Measurements from ENCODE around the gene PIH1D2. TPM values are rescaled to one million over a fixed set of nuclear protein-coding genes. Genes with fewer than 3 reads are reported as not detected.

Gene PIH1D2, protein sequence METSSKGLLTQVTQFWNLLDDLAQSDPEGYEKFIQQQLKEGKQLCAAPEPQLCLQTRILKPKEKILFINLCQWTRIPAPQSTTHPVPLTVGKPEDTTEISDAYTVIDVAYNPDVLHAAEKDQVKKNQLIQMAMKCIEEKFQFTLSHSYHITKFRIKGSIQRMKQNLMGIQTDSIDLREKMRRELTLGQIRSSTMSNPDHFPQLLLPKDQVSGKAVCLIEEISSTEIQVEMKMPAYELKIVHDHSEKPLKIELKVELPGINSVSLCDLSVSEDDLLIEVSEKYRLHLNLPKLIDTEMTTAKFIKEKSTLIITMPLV
- 1 to 10 TPM; 1.7 to 3.3 (median 2.8) TPM for total RNA-seq

DNA sequence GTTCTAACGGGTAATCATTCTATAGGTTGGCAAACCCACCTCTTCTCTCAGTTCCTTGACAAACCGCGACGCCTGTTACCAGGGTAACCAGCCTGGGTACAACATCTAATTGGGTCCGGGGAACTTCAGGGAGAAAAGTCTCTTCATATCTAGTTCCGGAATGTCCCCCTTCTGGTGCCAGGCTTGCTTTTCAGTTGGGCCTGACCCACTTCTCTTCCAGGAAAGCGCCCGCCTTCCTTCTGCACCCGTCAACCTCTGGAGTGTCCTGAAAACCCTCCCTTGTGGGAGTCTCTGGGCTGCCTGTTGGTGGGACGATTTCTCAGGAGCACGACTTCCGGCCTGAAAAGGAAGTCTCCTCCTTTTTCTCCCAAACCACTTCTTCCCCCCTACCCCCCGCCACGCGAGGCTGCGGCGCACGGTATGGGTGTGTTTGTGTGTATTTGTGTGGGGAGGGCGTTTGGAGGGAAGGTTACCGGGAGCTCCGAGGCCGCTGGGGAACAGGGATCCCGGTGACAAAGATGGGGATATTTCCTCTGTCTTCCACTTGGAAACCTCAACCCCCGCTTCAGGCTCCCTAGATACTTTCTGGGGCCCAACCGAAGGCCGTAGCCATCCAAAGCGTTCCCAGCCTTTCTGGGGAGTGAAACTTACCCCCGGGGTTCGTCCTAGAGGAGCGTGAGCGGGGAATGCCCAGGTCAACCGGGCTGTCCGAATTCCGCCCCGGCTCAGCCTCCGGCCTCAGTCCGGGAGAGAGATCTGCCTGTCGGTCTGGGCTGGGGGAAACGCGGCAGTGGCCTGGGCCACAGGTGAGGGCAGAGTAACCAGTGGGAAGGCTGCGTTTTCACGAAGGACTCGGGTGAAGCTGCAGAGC, at the start of gene PIH1D2, which contains the start of gene NKAPD1:
TSS of gene PIH1D2 (minus strand) at position 77 of the 871 bp plus-strand sequence. CDS start 843 bp downstream, outside the sequence.
TSS of gene NKAPD1 (plus strand) at position 359 of the 871 bp plus-strand sequence. CDS start 1,276 bp downstream, outside the sequence.
- Histone ChIP-seq H3K9me3 (no peaks in the 10 kb centered on the region), H3K4me3 (peak within 1 kb of the TSS; percentile 70 to 92 (median 76)), H3K36me3 (peaks cover 0 to 38% (median 13%) of the 10 kb centered on the region in 3 donors), H3K4me1 (peaks cover 9 to 34% (median 13%) of the 10 kb centered on the region in 3 donors), H3K27ac (peak within 1 kb of the TSS; percentile 88 to 97 (median 92)), H3K27me3 (no peaks in the 10 kb centered on the region)
- peak in 1 of 4 donors; percentile 28 for TF ChIP-seq POLR2A (IDR thresholded peaks at IDR 0.05)
- TF ChIP-seq, protein P1, sequence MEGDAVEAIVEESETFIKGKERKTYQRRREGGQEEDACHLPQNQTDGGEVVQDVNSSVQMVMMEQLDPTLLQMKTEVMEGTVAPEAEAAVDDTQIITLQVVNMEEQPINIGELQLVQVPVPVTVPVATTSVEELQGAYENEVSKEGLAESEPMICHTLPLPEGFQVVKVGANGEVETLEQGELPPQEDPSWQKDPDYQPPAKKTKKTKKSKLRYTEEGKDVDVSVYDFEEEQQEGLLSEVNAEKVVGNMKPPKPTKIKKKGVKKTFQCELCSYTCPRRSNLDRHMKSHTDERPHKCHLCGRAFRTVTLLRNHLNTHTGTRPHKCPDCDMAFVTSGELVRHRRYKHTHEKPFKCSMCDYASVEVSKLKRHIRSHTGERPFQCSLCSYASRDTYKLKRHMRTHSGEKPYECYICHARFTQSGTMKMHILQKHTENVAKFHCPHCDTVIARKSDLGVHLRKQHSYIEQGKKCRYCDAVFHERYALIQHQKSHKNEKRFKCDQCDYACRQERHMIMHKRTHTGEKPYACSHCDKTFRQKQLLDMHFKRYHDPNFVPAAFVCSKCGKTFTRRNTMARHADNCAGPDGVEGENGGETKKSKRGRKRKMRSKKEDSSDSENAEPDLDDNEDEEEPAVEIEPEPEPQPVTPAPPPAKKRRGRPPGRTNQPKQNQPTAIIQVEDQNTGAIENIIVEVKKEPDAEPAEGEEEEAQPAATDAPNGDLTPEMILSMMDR (IDR thresholded peaks at IDR 0.05): peak in 2 of 6 experiments; percentile 19
- intact Hi-C loops (cut with DNase I): no loop called here
- WGBS, 2 donors: 1% methylated on average over 25 to 27 of the region's 43 CpGs
- DNase-seq: peak; percentile 33

DNA sequence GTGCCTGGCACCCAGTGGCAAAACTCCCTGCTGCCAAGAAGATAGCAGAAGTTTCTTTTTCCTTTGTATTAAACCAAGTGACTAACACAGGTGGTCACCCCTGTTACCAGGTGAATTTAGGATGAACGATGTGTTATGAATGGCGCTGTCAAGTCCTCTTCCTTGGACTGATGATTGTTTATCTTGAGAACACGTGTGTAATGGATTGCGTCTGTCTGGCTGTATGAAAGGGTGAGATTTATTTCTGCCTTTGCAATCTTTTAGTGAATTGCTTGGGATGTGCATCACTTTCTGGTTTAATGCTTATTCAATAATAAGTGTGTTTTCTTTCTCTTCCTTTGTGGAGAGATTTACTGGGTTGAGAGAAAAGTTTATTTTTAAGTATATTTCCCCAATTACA, 49.3 kb upstream of the PIH1D2 start:
- no peaks in the 10 kb centered on the region for H3K9me3 ChIP-seq
- no peaks in the 10 kb centered on the region for H3K36me3 ChIP-seq
- TF ChIP-seq, protein P1 (IDR thresholded peaks at IDR 0.05): no peak
- TF ChIP-seq POLR2A (IDR thresholded peaks at IDR 0.05): no peak
- intact Hi-C loops (cut with DNase I): no loop called here
- H3K27ac ChIP-seq: peak overlapping the region in 2 of 4 donors; percentile 61 to 88
- no peaks in the 10 kb centered on the region for H3K27me3 ChIP-seq
- WGBS, 2 donors: 40 to 56% methylated on average over 4 of the region's 4 CpGs
- peaks cover 2 to 44% (median 3%) of the 10 kb centered on the region in 3 donors for H3K4me1 ChIP-seq
- no peak for DNase-seq
- H3K4me3 ChIP-seq: no peak overlapping the region

DNA sequence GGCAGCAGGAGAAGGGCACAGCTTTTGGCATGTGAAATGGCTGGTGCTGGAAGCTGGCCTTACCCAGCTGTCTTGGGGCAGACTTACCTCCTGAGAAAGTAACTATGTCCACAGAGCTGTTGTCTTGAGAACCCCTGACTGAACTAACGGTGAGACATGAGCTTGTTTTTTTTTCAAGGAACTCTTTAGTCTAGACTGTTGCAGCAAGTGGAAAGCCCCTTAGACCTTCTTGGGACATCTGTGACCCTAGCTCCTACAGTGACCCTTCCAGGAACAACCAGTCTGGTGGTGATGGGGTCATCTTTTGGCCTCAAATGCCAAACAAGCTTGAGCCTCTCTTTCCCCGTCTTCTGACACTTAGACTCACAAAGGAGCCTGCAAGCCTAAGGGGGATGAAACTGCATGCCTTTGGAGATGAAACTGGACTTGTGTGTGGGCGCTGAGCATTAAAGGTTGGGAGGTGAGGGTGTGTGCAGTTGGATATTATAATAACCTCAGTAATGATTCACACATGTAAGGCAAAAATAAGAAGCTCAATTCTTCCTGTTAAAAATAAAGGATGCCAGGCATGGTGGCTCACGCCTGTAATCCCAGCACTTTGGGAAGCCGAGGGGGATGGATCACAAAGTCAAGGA, 48.3 kb upstream of the PIH1D2 start:
- DNase-seq: no peak
- WGBS, 2 donors: 64 to 75% methylated on average over 3 to 4 of the region's 5 CpGs
- TF ChIP-seq POLR2A (IDR thresholded peaks at IDR 0.05): no peak
- TF ChIP-seq, protein P1 (IDR thresholded peaks at IDR 0.05): no peak

DNA sequence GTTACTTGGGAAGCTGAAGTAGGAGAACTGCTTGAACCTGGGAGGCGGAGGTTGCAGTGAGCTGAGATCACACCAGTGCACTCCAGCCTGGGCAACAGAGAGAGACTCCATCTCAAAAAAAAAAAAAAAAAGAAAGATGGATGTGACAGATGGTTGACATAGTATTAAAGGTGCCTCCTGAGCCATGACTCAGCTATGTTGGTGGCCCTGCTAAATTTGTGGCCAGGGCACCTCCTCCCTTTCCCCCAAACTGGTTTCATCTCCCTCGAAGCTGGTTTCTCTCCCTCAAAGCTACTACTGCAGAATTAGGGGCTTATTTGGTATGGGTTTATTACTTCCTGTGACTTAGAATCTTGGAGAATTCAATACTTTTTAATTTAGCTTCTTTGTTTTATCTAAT, 44.4 kb upstream of the PIH1D2 start:
- TF ChIP-seq POLR2A (IDR thresholded peaks at IDR 0.05): no peak
- TF ChIP-seq, protein P1 (IDR thresholded peaks at IDR 0.05): no peak
- Histone ChIP-seq H3K27me3 (no peaks in the 10 kb centered on the region), H3K4me1 (peaks cover 0 to 44% (median 3%) of the 10 kb centered on the region in 3 donors), H3K4me3 (no peak overlapping the region), H3K9me3 (no peaks in the 10 kb centered on the region), H3K36me3 (no peaks in the 10 kb centered on the region), H3K27ac (no peak overlapping the region)
- DNase-seq: no peak
- intact Hi-C loops (cut with DNase I): loop anchor here (10.0 kb wide), 1 partner anchor 57 kb away; the partner anchor contains the start of gene BCO2
- WGBS, 2 donors: 75 to 79% methylated on average over 2 of the region's 2 CpGs

More for the DNA sequence above, 48.3 kb upstream of the PIH1D2 start:
- H3K27me3 ChIP-seq: no peaks in the 10 kb centered on the region
- no peaks in the 10 kb centered on the region for H3K9me3 ChIP-seq
- intact Hi-C loops (cut with DNase I): no loop called here
- H3K36me3 ChIP-seq: no peaks in the 10 kb centered on the region
- peaks cover 0 to 39% (median 3%) of the 10 kb centered on the region in 3 donors for H3K4me1 ChIP-seq
- peak overlapping the region in 3 of 4 donors; percentile 80 to 88 (median 86) for H3K27ac ChIP-seq
- no peak overlapping the region for H3K4me3 ChIP-seq
